Right atrium auricular region (tissue), 2 donors: Measurements from ENCODE around the gene NEDD9. TPM values are rescaled to one million over a fixed set of nuclear protein-coding genes. Genes with fewer than 3 reads are reported as not detected.

Experiments used
- DNase-seq: peaks from one replicate; pipeline ENCODE4 v3.0.0-alpha.2; 2019; ENCODE audit warnings: low spot score
- H3K27ac ChIP-seq, 2 donors: fragments of 200-600 bp; sonication (generic); 1 replicate in 1 of 2; 2 replicates in 1 of 2; pipeline ENCODE4 v1.5.1; 2016 to 2019
- H3K27me3 ChIP-seq, 2 donors: fragments of 200-600 bp; sonication (generic); one replicate each; pipeline versions ENCODE4 v1.5.1 to v1.6.0; 2017 to 2019
- H3K36me3 ChIP-seq: fragments of 200-600 bp; sonication (generic); one replicate; pipeline ENCODE4 v1.5.1; 2016
- H3K4me1 ChIP-seq, 2 donors: fragments of 200-600 bp; sonication (generic); one replicate each; pipeline versions ENCODE4 v1.5.1 to v1.6.0; 2017 to 2019
- H3K4me3 ChIP-seq, 2 donors: fragments of 200-600 bp; sonication (generic); 1 replicate in 1 of 2; 2 replicates in 1 of 2; pipeline ENCODE4 v1.5.1; 2017 to 2019; ENCODE audit warnings: mild to moderate bottlenecking in 1 of 2, moderate library complexity in 1 of 2
- H3K9me3 ChIP-seq, 2 donors: fragments of 200-600 bp; sonication (generic); one replicate each; pipeline ENCODE4 v1.5.1; 2019
- CTCF ChIP-seq, 2 donors: fragments of 200-600 bp; sonication (generic); IDR thresholded peaks; one replicate each; pipeline ENCODE4 v1.5.1; 2019; ENCODE audit warnings: antibody characterized with exemption in 2 of 2
- total RNA-seq, 2 donors: library from RNA; depleted of rRNA; stranded (reverse); fragments of >200 nt; gene quantifications; one replicate each; pipeline ENCODE4 v1.1.0, GENCODE V29; 2016

The NEDD9 gene
- total RNA-seq, 2 donors from 2014 or later: 47.3 to 56.2 TPM

DNA sequence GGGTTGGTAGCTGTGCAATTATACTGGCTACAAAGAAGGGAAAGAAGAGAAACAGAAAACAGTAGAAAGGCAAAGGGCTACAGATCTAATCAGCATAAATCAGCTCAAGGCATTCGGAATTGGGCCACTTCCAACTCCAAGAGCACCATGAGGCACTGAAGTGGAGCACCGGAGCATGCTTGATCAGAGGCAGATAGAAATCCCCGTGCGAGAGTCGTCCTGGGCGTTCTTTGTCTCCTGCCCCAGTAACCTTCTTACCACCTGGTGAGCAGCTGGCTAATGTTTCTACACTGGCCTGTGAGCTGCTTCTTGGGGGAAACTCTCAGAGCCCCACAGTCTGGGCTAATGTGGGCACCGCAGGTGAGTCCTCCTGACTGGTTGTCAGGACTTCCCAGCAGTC lies 16.7 kb downstream of the NEDD9 start:
- Histone ChIP-seq H3K27me3 (no peaks in the 10 kb centered on the region), H3K4me1 (peaks cover 0 to 100% of the 10 kb centered on the region in 2 donors), H3K36me3 (peaks cover 12% of the 10 kb centered on the region), H3K27ac (peak overlapping the region; percentile 91 to 92), H3K9me3 (no peaks in the 10 kb centered on the region), H3K4me3 (no peak overlapping the region)
- TF ChIP-seq CTCF (IDR thresholded peaks at IDR 0.05): no peak
- no peak for DNase-seq

DNA sequence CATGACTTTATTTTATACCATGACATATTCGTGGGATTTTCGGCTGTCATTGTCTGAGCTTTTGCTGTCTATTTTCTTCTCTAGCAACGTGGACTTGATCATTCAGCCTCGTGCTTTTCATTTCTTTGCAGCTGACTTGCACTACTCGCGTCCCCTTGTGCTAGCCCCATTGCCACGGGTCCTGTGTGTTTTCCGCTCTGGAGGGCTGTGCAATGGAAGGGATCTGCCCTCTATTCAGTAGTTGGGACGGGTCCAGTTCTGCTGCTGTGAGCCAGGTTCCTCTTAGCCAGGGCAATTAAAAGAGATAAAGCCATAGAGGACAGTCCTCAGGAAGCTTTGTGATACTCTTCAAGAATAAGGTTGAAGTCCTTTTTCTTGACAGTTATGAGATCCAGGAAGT lies 17.6 kb downstream of the NEDD9 start:
- no peaks in the 10 kb centered on the region for H3K9me3 ChIP-seq
- no peak for TF ChIP-seq CTCF (IDR thresholded peaks at IDR 0.05)
- DNase-seq: no peak
- no peaks in the 10 kb centered on the region for H3K27me3 ChIP-seq
- H3K27ac ChIP-seq: peak overlapping the region; percentile 91 to 92
- peaks cover 4% of the 10 kb centered on the region for H3K36me3 ChIP-seq
- peaks cover 0 to 100% of the 10 kb centered on the region in 2 donors for H3K4me1 ChIP-seq
- no peak overlapping the region for H3K4me3 ChIP-seq

DNA sequence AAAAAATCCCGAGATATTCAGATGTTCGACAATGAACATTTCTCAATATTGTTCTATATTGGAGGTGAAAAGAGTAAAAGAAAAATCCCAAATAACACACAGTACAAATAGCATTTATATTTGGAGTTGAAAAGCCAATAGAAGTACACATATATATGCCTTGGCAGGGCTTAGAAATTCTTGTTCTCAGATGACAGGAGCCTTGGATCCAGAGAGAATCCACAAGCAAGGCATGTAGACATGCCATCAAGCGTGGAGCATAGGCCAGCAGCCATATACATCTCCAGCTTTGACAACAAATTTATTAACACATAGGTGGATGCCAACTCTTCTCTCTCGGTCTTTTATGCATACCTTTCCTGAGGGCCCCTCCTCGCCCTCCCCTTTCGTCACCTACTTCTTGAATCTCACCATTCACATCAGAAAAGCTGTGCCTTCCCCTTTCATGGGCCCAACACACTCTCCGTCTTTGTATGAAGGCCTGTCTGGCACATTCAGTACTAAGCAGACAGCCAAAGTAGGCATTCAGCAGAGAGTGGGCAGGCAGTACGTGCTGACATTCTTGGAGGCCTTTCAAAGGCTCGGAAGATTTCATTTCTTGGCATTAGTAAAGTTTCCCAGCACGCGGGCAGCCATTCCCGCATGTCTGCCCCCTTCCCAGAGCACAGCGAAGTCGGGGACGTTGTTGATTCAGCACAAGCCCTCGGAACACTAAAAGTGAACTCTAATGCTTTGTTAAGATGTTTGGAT lies 18.2 kb downstream of the NEDD9 start:
- no peak for DNase-seq
- Histone ChIP-seq H3K4me3 (no peak overlapping the region), H3K27ac (peak overlapping the region; percentile 91 to 92), H3K4me1 (peaks cover 0 to 94% of the 10 kb centered on the region in 2 donors), H3K9me3 (no peaks in the 10 kb centered on the region), H3K36me3 (no peaks in the 10 kb centered on the region), H3K27me3 (no peaks in the 10 kb centered on the region)
- no peak for TF ChIP-seq CTCF (IDR thresholded peaks at IDR 0.05)

- no peak for TF ChIP-seq CTCF (IDR thresholded peaks at IDR 0.05)
Observed at GRCh38 chr6:11213422-11214021, 18.9 kb downstream of the NEDD9 start.

GRCh38 chr6:11212664-11213063 lies 19.8 kb downstream of the NEDD9 start:
- Histone ChIP-seq H3K27me3 (no peaks in the 10 kb centered on the region), H3K4me3 (no peak overlapping the region), H3K36me3 (no peaks in the 10 kb centered on the region), H3K27ac (peak overlapping the region; percentile 91 to 92), H3K9me3 (no peaks in the 10 kb centered on the region), H3K4me1 (peaks cover 0 to 86% of the 10 kb centered on the region in 2 donors)
- no peak for TF ChIP-seq CTCF (IDR thresholded peaks at IDR 0.05)
- peak; percentile 91 for DNase-seq

More at GRCh38 chr6:11213422-11214021, 18.9 kb downstream of the NEDD9 start:
- Histone ChIP-seq H3K36me3 (no peaks in the 10 kb centered on the region), H3K4me1 (peaks cover 0 to 88% of the 10 kb centered on the region in 2 donors), H3K4me3 (no peak overlapping the region), H3K27ac (peak overlapping the region; percentile 91 to 92), H3K9me3 (no peaks in the 10 kb centered on the region), H3K27me3 (no peaks in the 10 kb centered on the region)
- no peak for DNase-seq
